NT2/D1 (cell line): ENCODE data around the gene FBXO11.

Experiments used
- YY1 ChIP-seq: IDR thresholded peaks from 2 replicates; pipeline ENCODE4 v1.6.1; 2011; ENCODE audit not compliant: insufficient read length, insufficient read depth
- ZNF274 ChIP-seq: IDR thresholded peaks from 2 replicates; pipeline ENCODE4 v1.6.1; 2011; ENCODE audit warnings: mild to moderate bottlenecking, low read depth, low read length

GRCh38 chr2:47810850-47811249, 95.4 kb downstream of the FBXO11 start:
- no peak for TF ChIP-seq ZNF274
- no peak for TF ChIP-seq YY1
